Kidney (tissue), 14 donors: ENCODE data around the gene SEMA3F. TPM values are rescaled to one million over a fixed set of nuclear protein-coding genes. Genes with fewer than 3 reads are reported as not detected.
A peak's percentile ranks its signal among the peaks of the same experiment; 100 is the strongest.

Source experiments
- DNase-seq, 5 donors: peaks; one replicate each; pipeline ENCODE4 v3.0.0-alpha.2; 2013 to 2020
- FAIRE-seq: peaks from 2 replicates; lab custom pipeline; 2012; peaks lifted over from hg19 to GRCh38; lab: Jason Lieb, UNC
- H3K27ac ChIP-seq, 2 donors: one replicate each; pipeline ENCODE4 v1.7.0; 2013; ENCODE audit warnings: low read depth in 2 of 2, low read length in 2 of 2, inconsistent platforms in 1 of 2
- H3K27me3 ChIP-seq: one replicate; pipeline ENCODE4 v1.7.1; 2013; ENCODE audit warnings: low read length, inconsistent platforms; ENCODE audit not compliant: control insufficient read depth, insufficient read depth
- H3K36me3 ChIP-seq, 3 donors: one replicate each; pipeline versions ENCODE4 v1.7.0 to v1.7.1; 2013; ENCODE audit warnings: low read length in 3 of 3, control low read depth in 1 of 3, inconsistent platforms in 1 of 3; ENCODE audit not compliant: insufficient read depth in 3 of 3, control insufficient read depth in 2 of 3
- H3K4me1 ChIP-seq, 3 donors: one replicate each; pipeline versions ENCODE4 v1.7.0 to v1.7.1; 2013; ENCODE audit warnings: low read length in 3 of 3, inconsistent platforms in 1 of 3, low read depth in 1 of 3; ENCODE audit not compliant: control insufficient read depth in 2 of 3, insufficient read depth in 2 of 3
- H3K4me3 ChIP-seq, 3 donors: one replicate each; pipeline versions ENCODE4 v1.7.0 to v1.8.1; 2013; ENCODE audit warnings: low read length in 3 of 3, control low read depth in 1 of 3, inconsistent platforms in 1 of 3
- H3K9ac ChIP-seq, 3 donors: one replicate each; pipeline versions ENCODE4 v1.7.0 to v1.7.1; 2013; ENCODE audit warnings: low read length in 3 of 3, control low read depth in 1 of 3, inconsistent platforms in 1 of 3
- H3K9me3 ChIP-seq, 3 donors: one replicate each; pipeline versions ENCODE4 v1.7.0 to v1.7.1; 2013; ENCODE audit warnings: low read length in 3 of 3, control low read depth in 1 of 3, inconsistent platforms in 1 of 3; ENCODE audit not compliant: control insufficient read depth in 2 of 3, insufficient read depth in 1 of 3
- CTCF ChIP-seq: IDR thresholded peaks from 3 replicates; pipeline ENCODE4 v1.5.1; 2012; ENCODE audit warnings: mild to moderate bottlenecking, moderate library complexity, borderline replicate concordance; ENCODE audit not compliant: insufficient read depth; ENCODE audit errors: extremely low read depth
- intact Hi-C: fragments of 100-400 bp; cut with DNase I; formaldehyde crosslinking; loops from one replicate; pipeline ENCODE4 v1.11.1; 2022
- polyA plus RNA-seq: library from polyadenylated mRNA; stranded (reverse); fragments of 350-450 nt; fragmentation: Illumina TruSeq; extraction: RNeasy Lipid Tissue Mini Kit (QIAGEN cat#74804); gene quantifications from one replicate; pipeline ENCODE4 v1.2.3, GENCODE V29; 2014; ENCODE audit warnings: low read depth, low replicate concordance; ENCODE audit not compliant: insufficient read depth
- total RNA-seq: library from RNA; stranded (reverse); fragmentation: NEBNext Ultra II Directional; extraction: Animal tissue kit (Norgen Biotek cat#: 25700); gene quantifications from one replicate; pipeline ENCODE4 v1.2.1, GENCODE V29; 2021
- donor health status: control.
- donor health status: control.
- donor health status: control.
- donor health status: control.
- donor health status: control.
- donor health status: DM: yes; HTN: yes; CAD: no.
- donor health status: Normal renal cell carcinoma (clear cell type).

The SEMA3F gene
- total and polyA plus RNA-seq, 2 donors from 2014 or later: 36.7 to 39.9 TPM

DNA sequence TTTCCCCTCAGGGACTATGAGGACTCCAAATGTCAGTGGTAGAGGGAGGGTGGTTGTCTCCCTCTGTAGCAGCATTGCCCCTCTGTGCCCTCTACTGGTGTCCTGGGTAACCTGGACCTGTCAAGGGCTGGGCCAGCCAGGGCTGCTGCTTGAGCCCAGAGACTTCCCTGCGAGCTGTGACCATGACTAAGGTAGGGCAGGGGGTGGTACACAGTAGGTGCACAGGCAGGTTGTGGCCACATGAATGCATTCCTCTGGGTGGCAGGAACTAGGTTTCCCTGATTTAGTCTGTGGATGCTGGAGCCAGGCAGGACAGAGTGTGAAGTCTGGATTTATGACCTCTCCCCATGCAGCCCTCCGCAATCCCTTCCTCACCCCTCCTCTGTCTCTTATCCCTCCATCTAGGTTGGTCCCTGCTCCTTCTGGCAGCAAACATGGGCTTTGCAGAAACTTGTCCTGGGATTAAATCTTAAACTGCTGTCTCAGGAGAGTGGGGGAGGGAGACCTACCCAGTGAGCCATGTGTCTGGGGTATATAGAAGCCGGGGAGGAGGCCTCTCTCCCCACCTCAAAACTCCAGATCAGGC lies 8.7 kb upstream of the SEMA3F start:
- no peak for TF ChIP-seq CTCF
- intact Hi-C loops: no loop called here
- Histone ChIP-seq H3K4me1 (peaks cover 5 to 12% (median 8%) of the 10 kb centered on the region in 3 donors), H3K27me3 (no peaks in the 10 kb centered on the region), H3K9ac (no peak overlapping the region), H3K9me3 (no peaks in the 10 kb centered on the region), H3K4me3 (no peak overlapping the region), H3K27ac (no peak overlapping the region), H3K36me3 (no peaks in the 10 kb centered on the region)
- FAIRE-seq (no peak), DNase-seq (no peak)

DNA sequence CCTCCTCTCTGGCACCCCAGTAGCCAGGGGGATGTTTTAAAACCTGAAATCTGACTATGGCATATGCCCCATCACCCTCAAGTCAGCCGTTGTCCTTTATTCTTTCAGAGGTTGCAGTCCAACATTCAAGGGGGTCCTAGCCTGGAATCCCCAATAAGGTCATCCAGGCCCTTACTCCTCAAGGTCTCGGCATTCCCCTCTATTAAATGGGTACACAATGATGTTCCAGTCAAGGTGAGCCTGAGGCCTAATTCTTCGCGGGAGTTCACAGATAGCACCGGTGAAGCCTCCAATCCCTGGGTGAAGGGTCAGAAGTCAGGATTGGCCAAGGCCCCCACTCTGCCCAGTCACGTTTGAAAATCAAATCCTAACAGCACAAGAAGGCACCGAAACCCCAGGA lies 8.1 kb upstream of the SEMA3F start:
- H3K36me3 ChIP-seq: no peaks in the 10 kb centered on the region
- H3K27ac ChIP-seq: no peak overlapping the region
- no peaks in the 10 kb centered on the region for H3K27me3 ChIP-seq
- DNase-seq: no peak
- no peak overlapping the region for H3K4me3 ChIP-seq
- TF ChIP-seq CTCF: no peak
- intact Hi-C loops: no loop called here
- H3K4me1 ChIP-seq: peaks cover 8 to 18% (median 13%) of the 10 kb centered on the region in 3 donors
- no peaks in the 10 kb centered on the region for H3K9me3 ChIP-seq
- FAIRE-seq: no peak
- H3K9ac ChIP-seq: no peak overlapping the region

GRCh38 chr3:50147447-50147846 lies 7.7 kb upstream of the SEMA3F start:
- no peak for FAIRE-seq
- TF ChIP-seq CTCF: no peak
- no peak for DNase-seq
- Histone ChIP-seq H3K4me3 (no peak overlapping the region), H3K9me3 (no peaks in the 10 kb centered on the region), H3K4me1 (peaks cover 8 to 18% (median 13%) of the 10 kb centered on the region in 3 donors), H3K27ac (no peak overlapping the region), H3K27me3 (no peaks in the 10 kb centered on the region), H3K36me3 (no peaks in the 10 kb centered on the region), H3K9ac (no peak overlapping the region)
- intact Hi-C loops: no loop called here

GRCh38 chr3:50147861-50148260 lies 7.3 kb upstream of the SEMA3F start:
- H3K9me3 ChIP-seq: no peaks in the 10 kb centered on the region
- no peaks in the 10 kb centered on the region for H3K36me3 ChIP-seq
- H3K27me3 ChIP-seq: no peaks in the 10 kb centered on the region
- no peak for FAIRE-seq
- H3K27ac ChIP-seq: peak overlapping the region in 1 of 2 donors; percentile 30
- H3K4me1 ChIP-seq: peaks cover 8 to 18% (median 13%) of the 10 kb centered on the region in 3 donors
- intact Hi-C loops: no loop called here
- H3K4me3 ChIP-seq: no peak overlapping the region
- no peak for TF ChIP-seq CTCF
- DNase-seq: peak in 1 of 5 donors; percentile 67
- H3K9ac ChIP-seq: no peak overlapping the region
